GM18505 (cell line): ENCODE data around the gene PCBP2.
"Not testable (repeated sequence)": the region's sequence is repeated elsewhere in the genome, so short reads cannot be mapped to it uniquely, and the experiment has no call there.

Experiments
- ATAC-seq: cut with Tn5 transposase; IDR thresholded peaks from one replicate; pipeline ENCODE4 v1.9.1; 2021; ENCODE audit not compliant: unreplicated experiment
- POLR2A ChIP-seq: IDR thresholded peaks from 4 replicates; pipeline ENCODE4 v1.6.1; 2011; ENCODE audit warnings: borderline replicate concordance; ENCODE audit not compliant: insufficient read depth, insufficient read length; ENCODE audit errors: extremely low read depth

Gene PCBP2

DNA sequence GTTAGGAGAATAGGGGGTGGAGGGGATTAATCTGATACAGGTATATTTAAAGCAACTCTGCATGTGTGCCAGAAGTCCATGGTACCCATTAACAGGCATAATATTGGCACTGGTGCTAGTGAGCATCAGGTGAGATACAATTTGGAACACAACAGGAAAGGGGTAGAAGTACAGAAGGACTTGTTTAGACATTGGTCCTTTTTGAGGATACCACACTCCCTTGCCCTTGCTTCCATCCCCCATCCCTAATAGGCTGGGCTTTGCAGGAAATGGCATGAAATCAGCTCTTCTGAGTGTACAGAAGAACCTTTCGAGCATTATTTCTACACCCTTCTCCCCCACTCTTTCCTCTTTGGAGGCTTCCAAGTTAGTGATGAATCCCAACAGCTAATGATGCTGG, 16.4 kb downstream of the PCBP2 start:
- no peak for ATAC-seq
- TF ChIP-seq POLR2A: no peak

DNA sequence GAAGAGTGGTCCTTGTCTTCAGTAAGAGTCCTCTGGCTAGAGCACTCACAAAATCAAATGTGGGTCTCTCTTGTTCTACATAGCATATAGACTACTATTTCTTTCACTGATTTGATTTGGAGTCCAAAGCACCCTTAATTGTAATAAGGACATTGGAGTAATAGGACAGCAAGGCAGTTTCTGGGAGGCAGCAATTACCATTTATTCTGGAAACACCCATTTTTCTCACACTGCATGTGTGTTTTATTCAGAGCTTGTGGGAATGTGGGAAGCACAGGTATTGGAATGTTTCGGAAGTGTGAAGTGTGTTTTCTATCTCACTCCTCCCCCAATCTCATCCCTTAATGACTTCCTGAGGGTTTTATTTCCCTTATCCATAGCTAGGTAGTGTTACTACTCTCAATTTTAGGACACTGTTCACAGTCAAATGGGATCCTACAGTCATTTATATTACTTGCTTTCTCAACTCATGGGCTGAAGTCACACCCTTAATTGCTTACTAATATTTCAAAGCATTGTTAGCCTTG, 20.2 kb downstream of the PCBP2 start:
- no peak for ATAC-seq
- no peak for TF ChIP-seq POLR2A

DNA sequence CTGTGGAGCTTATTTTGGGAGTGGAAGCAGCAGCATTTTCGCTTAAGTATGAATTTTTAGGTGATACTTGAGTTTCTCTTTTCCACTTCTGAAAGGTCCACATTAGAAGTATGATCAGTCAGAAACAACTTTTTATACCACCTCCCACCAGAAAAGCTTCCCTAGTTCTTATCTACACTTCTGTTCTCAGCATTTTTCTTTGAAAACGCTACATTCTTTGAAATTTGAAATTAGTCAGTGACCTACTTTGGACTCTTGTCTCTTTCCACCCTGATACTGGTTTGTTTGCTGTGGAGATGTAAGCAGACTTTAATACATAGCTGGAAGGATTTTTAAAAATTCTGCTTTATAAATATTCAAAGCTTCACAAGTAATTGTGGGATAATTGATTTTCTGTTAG, 22.2 kb downstream of the PCBP2 start:
- no peak for TF ChIP-seq POLR2A

DNA sequence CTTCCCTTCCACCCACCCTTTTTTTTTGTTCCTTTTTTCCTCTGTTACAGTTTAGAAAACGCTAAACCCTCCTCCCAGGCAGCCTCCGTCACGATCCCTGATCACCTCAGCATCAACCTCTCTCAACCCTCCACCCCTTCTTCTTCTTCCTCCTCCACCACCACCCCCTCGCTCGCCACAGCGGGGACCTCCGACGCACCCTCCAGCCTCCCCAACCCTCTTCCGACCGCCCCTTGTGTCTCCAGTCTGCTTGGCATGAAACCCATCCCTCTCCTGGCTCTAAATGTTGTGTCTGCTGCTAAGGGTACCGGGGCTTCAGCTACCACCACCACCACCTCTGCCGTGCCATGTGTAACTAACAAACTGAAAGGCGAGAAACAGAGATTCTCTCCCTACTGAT, 22.9 kb downstream of the PCBP2 start:
- no peak for TF ChIP-seq POLR2A
- no peak for ATAC-seq

More for the DNA sequence above, 22.2 kb downstream of the PCBP2 start:
- no peak for ATAC-seq

DNA sequence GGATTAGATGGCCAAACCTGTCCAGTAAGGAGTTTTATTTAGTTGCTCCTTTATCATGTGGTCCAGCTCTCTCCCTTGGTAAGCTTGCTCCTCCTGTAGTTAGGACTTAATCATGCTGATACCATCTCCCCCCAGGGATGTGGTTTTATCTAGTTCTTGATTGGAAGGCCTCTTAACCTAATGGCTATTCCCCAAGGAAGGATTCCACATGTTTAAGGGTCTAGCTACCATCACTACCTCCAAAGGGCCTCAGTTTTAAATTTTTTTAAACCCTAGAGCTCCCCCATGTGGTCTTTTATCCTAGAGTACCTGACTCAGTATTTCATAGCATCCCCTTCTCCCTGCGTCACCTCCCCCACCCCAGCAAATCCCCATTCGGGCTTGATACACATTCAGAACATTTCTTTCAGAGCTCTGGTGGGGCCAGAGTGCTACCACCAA, 24.9 kb downstream of the PCBP2 start:
- ATAC-seq: no peak
- no peak for TF ChIP-seq POLR2A

DNA sequence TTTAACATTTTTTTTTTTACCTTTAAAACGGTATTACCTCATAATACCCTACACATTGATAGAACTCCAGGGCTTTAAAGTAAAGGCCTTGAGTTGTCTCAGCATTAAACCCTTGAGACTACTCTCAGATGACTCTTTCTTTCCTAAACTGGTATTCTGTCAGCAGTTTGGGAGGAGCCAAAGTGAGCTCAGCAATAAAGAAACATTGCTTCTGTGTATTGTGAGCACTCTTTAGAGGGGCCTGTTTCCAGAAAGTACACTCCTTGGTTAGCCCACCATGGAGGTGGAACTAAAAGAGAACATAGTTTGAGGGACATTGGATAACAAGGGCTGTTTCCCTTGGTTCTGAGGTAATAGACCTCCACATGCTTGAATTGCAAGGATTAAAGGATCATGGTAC, 27.0 kb downstream of the PCBP2 start:
- ATAC-seq: no peak
- no peak for TF ChIP-seq POLR2A

DNA sequence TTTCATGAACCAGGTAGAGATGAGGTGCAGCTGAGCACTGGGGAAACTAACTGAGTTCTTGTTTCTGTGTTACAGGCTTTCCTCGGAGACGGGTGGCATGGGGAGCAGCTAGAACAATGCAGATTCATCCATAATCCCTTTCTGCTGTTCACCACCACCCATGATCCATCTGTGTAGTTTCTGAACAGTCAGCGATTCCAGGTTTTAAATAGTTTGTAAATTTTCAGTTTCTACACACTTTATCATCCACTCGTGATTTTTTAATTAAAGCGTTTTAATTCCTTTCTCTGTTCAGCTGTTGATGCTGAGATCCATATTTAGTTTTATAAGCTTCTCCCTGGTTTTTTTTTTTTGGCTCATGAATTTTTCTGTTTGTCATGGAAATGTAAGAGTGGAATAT, 27.4 kb downstream of the PCBP2 start:
- TF ChIP-seq POLR2A: no peak
- no peak for ATAC-seq

DNA sequence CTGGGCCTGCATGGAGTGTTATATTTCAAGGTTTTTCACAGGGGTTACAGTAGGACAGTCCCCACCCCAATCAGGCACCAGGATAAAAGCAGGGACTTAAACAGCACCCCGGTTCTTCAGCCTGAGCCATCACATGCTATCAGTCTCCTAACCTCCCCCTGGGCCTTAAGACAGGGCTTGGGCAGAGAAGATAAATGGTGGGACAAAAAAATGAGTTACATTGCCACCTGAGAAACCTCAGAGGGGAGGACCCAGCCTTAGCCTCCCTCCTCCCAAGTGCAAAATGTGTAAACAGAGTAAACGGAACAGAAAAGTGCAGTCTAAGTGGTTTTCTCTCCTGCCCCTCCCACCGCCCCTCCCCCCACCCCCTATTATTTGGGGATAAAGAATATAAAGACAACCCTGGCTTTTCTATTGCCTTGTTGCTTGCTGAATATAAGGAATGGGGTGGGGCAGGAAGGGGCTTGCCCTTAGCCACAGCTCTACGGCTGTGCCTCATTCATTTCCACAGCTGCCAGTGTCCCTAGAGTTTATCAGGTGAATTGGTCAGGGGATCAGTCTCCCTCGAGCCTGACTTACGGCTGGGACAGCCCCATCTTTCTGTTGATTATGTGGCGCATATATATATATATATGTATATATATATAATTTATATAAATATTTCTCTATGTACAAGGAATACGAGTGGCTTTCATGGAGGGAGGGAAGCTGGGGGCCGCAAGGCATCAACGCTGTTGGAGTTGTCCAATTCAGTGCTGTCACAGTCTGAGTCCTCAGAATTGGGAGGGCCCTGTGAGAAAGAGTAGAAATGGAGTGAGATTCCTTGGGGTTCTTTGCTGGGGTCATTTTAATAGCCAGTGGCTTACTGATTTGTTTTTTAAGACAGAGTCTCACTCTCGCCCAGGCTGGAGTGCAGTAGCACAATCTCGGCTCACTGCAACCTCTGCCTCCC, 28.9 kb downstream of the PCBP2 start:
- TF ChIP-seq POLR2A: no peak
- ATAC-seq: no peak

DNA sequence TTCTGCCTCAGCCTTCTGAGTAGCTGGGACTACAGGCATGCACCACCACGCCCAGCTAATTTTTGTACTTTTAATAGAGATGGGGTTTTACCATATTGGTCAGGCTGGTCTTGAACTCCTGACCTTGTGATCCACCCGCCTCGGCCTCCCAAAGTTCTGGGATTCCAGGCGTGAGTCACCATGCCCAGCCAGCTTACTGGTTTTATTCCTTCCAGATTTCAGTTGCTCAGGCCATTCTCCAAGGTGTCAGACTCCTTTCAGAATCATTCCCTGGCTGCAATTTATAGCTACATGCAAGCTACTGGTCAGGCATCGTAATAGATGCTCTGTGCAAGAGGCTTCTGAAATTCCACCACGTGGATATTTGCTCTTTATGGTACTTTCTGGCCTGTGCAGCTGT, 29.6 kb downstream of the PCBP2 start:
- ATAC-seq: not testable (repeated sequence)

DNA sequence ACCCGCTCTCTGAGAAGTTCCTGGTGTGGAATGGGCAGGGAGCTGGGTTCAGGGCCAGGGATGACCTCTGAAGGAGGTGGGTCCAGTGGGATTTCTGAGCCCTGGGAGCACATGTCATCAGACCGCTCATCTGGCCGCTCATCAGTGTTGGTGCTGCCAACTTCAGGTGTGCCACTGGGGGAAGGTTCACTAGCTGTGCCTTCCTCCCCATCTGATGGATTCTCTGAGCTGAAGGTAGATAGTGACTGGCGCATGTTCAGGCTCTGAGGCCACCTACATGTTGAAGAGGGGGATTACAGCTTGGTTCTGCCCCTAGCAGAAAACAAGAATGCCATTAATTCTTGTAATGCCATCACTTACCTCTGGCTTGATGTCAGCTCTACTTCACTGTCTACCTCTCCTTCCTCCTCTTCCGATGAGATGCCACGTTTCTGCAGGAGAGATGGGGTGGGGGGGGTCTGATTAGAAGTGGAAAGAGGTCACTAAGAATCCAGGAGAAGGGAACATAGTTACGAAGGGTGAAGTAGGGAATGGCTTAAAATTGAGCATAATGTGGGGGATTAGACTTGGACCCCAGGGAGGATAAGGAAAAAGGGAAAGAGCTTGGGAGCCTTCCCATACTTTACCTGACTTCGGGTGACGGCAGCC, 30.2 kb downstream of the PCBP2 start:
- ATAC-seq: no peak
- no peak for TF ChIP-seq POLR2A

DNA sequence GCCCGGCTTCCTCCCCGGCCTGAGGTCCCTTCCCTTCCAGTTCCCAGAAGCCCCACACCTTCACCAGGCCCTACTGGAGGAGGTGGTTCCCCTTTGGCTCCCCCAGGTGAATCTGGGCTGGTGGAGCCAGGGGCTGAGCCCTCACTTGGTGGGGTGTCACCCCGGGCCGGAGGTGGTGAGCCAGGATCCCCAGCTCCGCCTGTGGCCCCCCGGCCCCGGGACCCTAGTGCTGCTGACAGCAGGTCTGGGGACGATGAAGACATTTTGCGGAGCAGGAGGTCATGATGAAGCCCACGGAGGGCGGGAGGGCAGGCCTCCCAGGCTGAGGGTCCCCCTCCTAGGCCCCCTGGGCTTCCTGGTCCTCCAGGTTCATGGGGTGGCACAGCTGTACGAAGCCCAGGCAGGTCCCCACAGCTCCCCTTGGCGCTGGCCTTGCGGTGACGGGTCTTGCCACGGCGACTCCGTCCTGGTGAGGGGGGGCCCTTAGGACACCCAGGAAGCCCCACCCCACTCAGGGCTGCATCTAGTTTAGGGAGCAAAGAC, 30.8 kb downstream of the PCBP2 start:
- ATAC-seq: no peak
- peak; percentile 42 for TF ChIP-seq POLR2A

DNA sequence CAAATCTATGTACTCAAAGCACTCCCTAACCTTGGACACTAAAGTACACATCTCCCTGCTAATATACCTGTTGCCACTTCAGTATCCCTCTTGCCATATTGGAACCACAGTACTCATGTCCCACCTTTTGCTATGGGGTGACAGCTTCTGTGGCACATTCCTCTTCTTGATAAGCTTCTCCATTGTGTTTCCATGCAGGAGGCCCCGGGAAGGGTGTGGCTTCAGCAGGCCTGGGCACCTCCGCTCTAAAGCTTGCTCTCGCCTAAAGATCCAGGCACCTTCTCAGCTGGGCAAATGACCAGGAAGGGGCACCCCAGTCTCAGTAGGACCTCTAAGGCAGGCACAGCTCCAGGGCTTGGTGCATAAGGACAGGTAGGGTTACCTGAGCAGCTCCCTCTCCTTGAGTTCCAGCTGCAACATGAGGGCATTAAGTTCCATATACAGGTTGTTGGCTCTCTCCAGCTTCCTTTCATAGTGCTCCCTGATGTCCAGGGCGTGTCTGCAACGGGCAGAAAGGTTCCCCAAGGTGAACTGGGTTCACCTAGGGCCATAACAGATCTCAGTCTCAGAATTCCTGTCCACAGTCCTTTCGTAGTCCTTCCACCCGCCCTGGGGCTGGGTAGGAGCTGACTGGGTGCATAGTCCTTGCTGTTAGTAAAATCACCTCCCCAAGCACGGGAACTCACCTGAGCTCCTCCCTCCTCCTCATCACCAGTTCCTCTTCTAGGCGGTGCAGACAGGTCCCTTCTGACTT, 31.5 kb downstream of the PCBP2 start:
- TF ChIP-seq POLR2A: peak; percentile 49
- ATAC-seq: no peak

DNA sequence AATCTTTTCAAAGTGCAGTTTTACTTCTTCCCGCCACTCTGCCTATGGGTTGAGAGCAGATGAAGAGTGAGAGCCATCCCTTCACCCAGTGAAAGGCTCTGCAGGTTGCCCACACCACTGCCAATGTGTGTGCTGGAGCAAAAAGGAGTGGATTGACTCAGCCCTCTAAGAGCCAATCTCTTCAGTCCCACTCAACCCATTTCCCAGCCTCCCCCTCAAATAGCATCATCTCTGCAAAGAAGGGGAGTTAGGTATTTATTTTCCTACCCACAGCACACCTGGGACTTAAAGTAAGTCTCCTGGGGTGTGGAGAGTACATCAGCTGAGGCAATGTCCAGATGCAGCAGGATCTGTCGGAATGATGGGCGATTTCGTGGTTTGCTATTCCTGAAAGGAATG, 32.1 kb downstream of the PCBP2 start:
- ATAC-seq: no peak
- no peak for TF ChIP-seq POLR2A
